HepG2 (cell line): ENCODE results near the gene SLC48A1. TPM values are rescaled to one million over a fixed set of nuclear protein-coding genes. Genes with fewer than 3 reads are reported as not detected.

Experiments used
- ADNP ChIP-seq: sonication (generic); formaldehyde crosslinking; IDR thresholded peaks from 2 replicates; pipeline ENCODE4 v1.4.0; 2020; ENCODE audit warnings: missing genetic modification reagents
- ARNTL ChIP-seq: sonication (generic); formaldehyde crosslinking; IDR thresholded peaks from 2 replicates; pipeline ENCODE4 v1.4.0; 2020; ENCODE audit warnings: mild to moderate bottlenecking, missing genetic modification reagents
- BATF2 ChIP-seq: sonication (generic); formaldehyde crosslinking; IDR thresholded peaks from 2 replicates; pipeline ENCODE4 v1.8.0; 2022; ENCODE audit warnings: mild to moderate bottlenecking, missing genetic modification reagents, moderate library complexity
- CBFB ChIP-seq: sonication (generic); formaldehyde crosslinking; IDR thresholded peaks from 2 replicates; pipeline ENCODE4 v1.4.0; 2020; ENCODE audit warnings: missing genetic modification reagents
- DBP ChIP-seq: sonication (generic); formaldehyde crosslinking; IDR thresholded peaks from 2 replicates; pipeline ENCODE4 v1.4.0; 2020; ENCODE audit warnings: missing genetic modification reagents; ENCODE audit errors: not compliant biosample characterization
- HNRNPLL ChIP-seq: fragments of 200-400 bp; formaldehyde crosslinking; IDR thresholded peaks from 2 replicates; pipeline ENCODE4 v1.6.1; 2017; ENCODE audit warnings: mild to moderate bottlenecking, low read depth, low read length; ENCODE audit not compliant: poor library complexity, severe bottlenecking
- IKZF4 ChIP-seq: sonication (generic); formaldehyde crosslinking; IDR thresholded peaks from 2 replicates; pipeline ENCODE4 v1.5.1; 2020; ENCODE audit warnings: borderline replicate concordance, mild to moderate bottlenecking, low read depth, missing genetic modification reagents; ENCODE audit errors: not compliant biosample characterization
- JUND ChIP-seq: sonication (generic); formaldehyde crosslinking; IDR thresholded peaks from 2 replicates; pipeline ENCODE4 v1.8.0; 2022; ENCODE audit warnings: mild to moderate bottlenecking, missing genetic modification reagents
- MTERF4 ChIP-seq: sonication (generic); formaldehyde crosslinking; IDR thresholded peaks from 2 replicates; pipeline ENCODE4 v1.8.0; 2023; ENCODE audit warnings: mild to moderate bottlenecking, missing genetic modification reagents
- NCOA1 ChIP-seq: sonication (generic); formaldehyde crosslinking; IDR thresholded peaks from 2 replicates; pipeline ENCODE4 v1.9.0; 2021; ENCODE audit warnings: missing genetic modification reagents
- NFRKB ChIP-seq: fragments of 450-650 bp; IDR thresholded peaks from 2 replicates; pipeline ENCODE4 v1.6.1; 2017
- PCBP1 ChIP-seq: fragments of 200-400 bp; formaldehyde crosslinking; IDR thresholded peaks from 2 replicates; pipeline ENCODE4 v1.6.1; 2017; ENCODE audit warnings: mild to moderate bottlenecking, low read depth, low read length, borderline replicate concordance
- RARG ChIP-seq: sonication (generic); formaldehyde crosslinking; IDR thresholded peaks from 2 replicates; pipeline ENCODE4 v1.4.0; 2020; ENCODE audit warnings: low read depth, mild to moderate bottlenecking, missing genetic modification reagents
- SATB2 ChIP-seq: sonication (generic); formaldehyde crosslinking; IDR thresholded peaks from 2 replicates; pipeline ENCODE4 v1.5.0; 2020; ENCODE audit warnings: missing genetic modification reagents
- TRIM24 ChIP-seq: sonication (generic); formaldehyde crosslinking; IDR thresholded peaks from 2 replicates; pipeline ENCODE4 v1.8.0; 2022; ENCODE audit warnings: mild to moderate bottlenecking, missing genetic modification reagents
- YEATS4 ChIP-seq: sonication (generic); formaldehyde crosslinking; IDR thresholded peaks from 2 replicates; pipeline ENCODE4 v1.4.0; 2020; ENCODE audit warnings: missing genetic modification reagents, borderline replicate concordance
- ZBTB1 ChIP-seq: sonication (generic); formaldehyde crosslinking; IDR thresholded peaks from 2 replicates; pipeline ENCODE4 v1.4.0; 2020; ENCODE audit warnings: missing genetic modification reagents, borderline replicate concordance
- ZNF138 ChIP-seq: sonication (generic); formaldehyde crosslinking; IDR thresholded peaks from 2 replicates; pipeline ENCODE4 v1.5.0; 2020; ENCODE audit warnings: mild to moderate bottlenecking, low read depth, missing genetic modification reagents
- ZNF205 ChIP-seq: IDR thresholded peaks from 2 replicates; pipeline ENCODE4 v1.6.1; 2018; ENCODE audit warnings: missing biosample characterization, missing genetic modification reagents
- ZNF24 ChIP-seq: fragments of 450-650 bp; IDR thresholded peaks from 2 replicates; pipeline ENCODE4 v1.6.1; 2017; ENCODE audit warnings: antibody characterized with exemption, mild to moderate bottlenecking
- ZNF335 ChIP-seq: sonication (generic); formaldehyde crosslinking; IDR thresholded peaks from 2 replicates; pipeline ENCODE4 v1.4.0; 2020; ENCODE audit warnings: missing genetic modification reagents
- ZNF546 ChIP-seq: sonication (generic); formaldehyde crosslinking; conservative IDR thresholded peaks from 2 replicates; pipeline ENCODE4 v1.8.1; 2023; ENCODE audit warnings: mild to moderate bottlenecking, missing genetic modification reagents
- ZNF563 ChIP-seq: sonication (generic); formaldehyde crosslinking; IDR thresholded peaks from 2 replicates; pipeline ENCODE4 v1.8.0; 2022; ENCODE audit warnings: mild to moderate bottlenecking, moderate library complexity, missing genetic modification reagents
- ZNF576 ChIP-seq: sonication (generic); formaldehyde crosslinking; IDR thresholded peaks from 2 replicates; pipeline ENCODE4 v1.4.0; 2020; ENCODE audit warnings: mild to moderate bottlenecking, missing genetic modification reagents
- ZNF580 ChIP-seq: IDR thresholded peaks from 2 replicates; pipeline ENCODE4 v1.6.1; 2016; ENCODE audit warnings: low read depth, borderline replicate concordance
- ZNF709 ChIP-seq: sonication (generic); formaldehyde crosslinking; IDR thresholded peaks from 2 replicates; pipeline ENCODE4 v1.5.0; 2020; ENCODE audit warnings: mild to moderate bottlenecking, missing genetic modification reagents
- ZNF761 ChIP-seq: sonication (generic); formaldehyde crosslinking; conservative IDR thresholded peaks from 2 replicates; pipeline ENCODE4 v1.4.0; 2020; ENCODE audit warnings: mild to moderate bottlenecking, missing genetic modification reagents
- ZNF781 ChIP-seq: sonication (generic); formaldehyde crosslinking; IDR thresholded peaks from 2 replicates; pipeline ENCODE4 v1.5.1; 2020; ENCODE audit warnings: borderline replicate concordance, mild to moderate bottlenecking, missing genetic modification reagents; ENCODE audit errors: not compliant biosample characterization
- ZNF878 ChIP-seq: sonication (generic); formaldehyde crosslinking; IDR thresholded peaks from 2 replicates; pipeline ENCODE4 v1.8.1; 2023; ENCODE audit warnings: mild to moderate bottlenecking, missing genetic modification reagents, moderate library complexity
- polyA plus RNA-seq, 8 experiments: library from polyadenylated mRNA; depleted of rRNA in 3 of 8; stranded (reverse) in 7 of 8; unstranded in 1 of 8; fragments of >200 nt; fragmentation: Illumina TruSeq in 4 of 8; extraction: Trizol in 4 of 8; gene quantifications; 2 replicates each; pipeline versions ENCODE4 v1.2.1 to v1.2.3, GENCODE V29; 2011 to 2016; ENCODE audit warnings: low read depth in 4 of 8, missing spikeins in 1 of 8, mixed read lengths in 1 of 8; ENCODE audit not compliant: insufficient read depth in 1 of 8
- total RNA-seq, 5 experiments: library from RNA; depleted of rRNA; stranded (reverse); fragments of >200 nt; fragmentation: Illumina TruSeq; extraction: Trizol; gene quantifications; 2 replicates each; pipeline ENCODE4 v1.2.3, GENCODE V29; 2016; ENCODE audit warnings: low read depth in 1 of 5

The SLC48A1 gene
- total and polyA plus RNA-seq, 2 of the 13 experiments (the other 11 are each of a cell fraction or from before 2014, with no cell fraction given): 2.2 to 3.7 TPM

GRCh38 chr12:47819138-47819895, 46.3 kb downstream of the SLC48A1 start (continued):
- TF ChIP-seq TRIM24 (CRISPR knock-in tag): no peak
- no peak for TF ChIP-seq HNRNPLL
- TF ChIP-seq ZNF709 (CRISPR knock-in tag): no peak
- no peak for TF ChIP-seq ZNF24
- TF ChIP-seq CBFB: peak; percentile 17; the same call in 1 of the 2 replicates
- TF ChIP-seq ZNF335 (CRISPR knock-in tag): no peak
- TF ChIP-seq RARG (CRISPR knock-in tag): no peak
- no peak for TF ChIP-seq BATF2 (CRISPR knock-in tag)
- TF ChIP-seq ZNF580 (CRISPR knock-in tag): no peak
- TF ChIP-seq ZNF138 (CRISPR knock-in tag): no peak
- TF ChIP-seq ZNF576 (CRISPR knock-in tag): no peak
- no peak for TF ChIP-seq ZBTB1 (CRISPR knock-in tag)
- no peak for TF ChIP-seq ZNF205
- TF ChIP-seq SATB2: no peak
- no peak for TF ChIP-seq DBP (CRISPR knock-in tag)
- TF ChIP-seq ZNF761 (CRISPR knock-in tag): 0 out of 2 replicates have a peak, but pooled peaks have one; percentile 33
- TF ChIP-seq PCBP1: 0 out of 2 replicates have a peak, but pooled peaks have one; percentile 15
- TF ChIP-seq NCOA1: no peak
- TF ChIP-seq IKZF4 (CRISPR knock-in tag): no peak
- TF ChIP-seq NFRKB: no peak
- TF ChIP-seq ZNF546 (CRISPR knock-in tag): 0 out of 2 replicates have a peak, but pooled peaks have one; percentile 45
- no peak for TF ChIP-seq ZNF563 (CRISPR knock-in tag)
- no peak for TF ChIP-seq ZNF878 (CRISPR knock-in tag)
- 0 out of 2 replicates have a peak, but pooled peaks have one; percentile 6 for TF ChIP-seq ARNTL (CRISPR knock-in tag)
- no peak for TF ChIP-seq ZNF781 (CRISPR knock-in tag)
- peak; percentile 68 for TF ChIP-seq YEATS4
- no peak for TF ChIP-seq ADNP (CRISPR knock-in tag)
- TF ChIP-seq JUND (CRISPR knock-in tag): no peak
- TF ChIP-seq MTERF4 (CRISPR knock-in tag): no peak
